ENCODE data around the gene ABTB2.

Gene ABTB2

DNA sequence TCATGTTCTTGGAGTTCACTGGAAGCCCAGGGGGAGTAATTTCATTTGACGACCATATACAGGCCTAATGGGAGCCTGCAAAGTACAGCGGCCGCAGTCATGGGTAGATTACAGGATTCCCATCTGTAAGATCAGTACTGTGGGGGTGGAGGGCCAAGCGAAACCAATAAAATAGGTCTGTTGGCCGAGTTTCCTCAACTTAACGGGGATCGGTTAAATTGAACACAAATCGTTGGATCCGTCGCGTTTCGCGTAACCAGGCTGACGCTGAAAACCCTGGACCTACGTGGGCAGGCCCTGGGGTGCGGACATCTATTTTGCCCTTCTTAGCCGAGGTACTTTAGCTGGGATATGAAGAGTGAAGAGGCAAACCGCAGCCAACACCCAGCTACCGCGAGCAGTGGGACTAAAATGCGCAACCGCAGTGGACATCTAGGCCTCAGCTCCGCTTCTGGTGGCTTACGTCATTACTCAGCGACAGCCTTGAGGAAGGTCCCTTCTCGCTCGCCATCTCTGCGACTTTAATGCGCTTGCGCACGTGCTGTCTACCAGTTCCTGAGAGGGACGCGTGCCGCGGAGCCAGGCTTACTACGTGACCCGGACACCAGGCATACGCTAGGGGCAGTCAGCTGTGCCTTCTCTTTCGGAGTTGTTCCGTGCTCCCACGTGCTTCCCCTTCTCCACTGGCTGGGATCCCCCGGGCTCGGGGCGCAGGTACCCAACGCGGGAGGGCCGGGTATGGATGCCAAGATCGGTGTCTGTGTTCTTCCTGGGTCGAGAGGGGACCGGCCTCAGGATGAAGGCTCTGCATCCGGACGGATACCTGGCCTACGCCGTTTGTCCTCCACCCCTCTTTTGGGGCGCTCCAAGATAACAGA is 252.5 kb downstream of the ABTB2 start, which contains the start of gene NAT10:
Gene NAT10, plus strand, starts transcription at position 551 of the 878 bp plus-strand sequence. CDS start 2,597 bp downstream, outside the sequence.
- peak; percentile 95 for DNase-seq (ENCODE audit: low spot score)

DNA sequence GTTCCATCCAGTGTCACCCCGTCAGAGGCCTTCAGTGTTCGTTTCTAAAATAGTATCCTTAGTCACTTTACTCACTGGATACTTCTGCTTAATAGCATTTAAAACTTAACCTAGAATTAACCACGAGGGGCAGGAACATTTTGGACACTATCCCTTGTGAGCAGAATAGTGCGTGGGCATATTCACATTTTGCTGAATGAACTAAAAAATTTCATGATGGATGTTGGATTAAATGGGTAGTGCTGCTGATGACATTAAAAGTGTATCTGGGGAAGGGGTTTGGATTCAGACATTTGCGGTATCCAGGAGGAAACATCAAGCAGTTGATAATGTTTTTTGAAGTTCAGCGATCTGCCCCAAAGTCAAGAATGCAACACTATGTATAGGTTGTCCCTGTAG is 253.1 kb downstream of the ABTB2 start:
- no peak for DNase-seq (ENCODE audit: low spot score)

All from globus pallidus (tissue), 1 donor.